Measurements from ENCODE around the gene GRAMD1A. TPM values are rescaled to one million over a fixed set of nuclear protein-coding genes. Genes with fewer than 3 reads are reported as not detected.

GRAMD1A gene
- total and polyA plus RNA-seq, 2 of the 8 experiments (the other 6 are each of a cell fraction or from before 2014, with no cell fraction given) = 113 to 154 TPM

DNA sequence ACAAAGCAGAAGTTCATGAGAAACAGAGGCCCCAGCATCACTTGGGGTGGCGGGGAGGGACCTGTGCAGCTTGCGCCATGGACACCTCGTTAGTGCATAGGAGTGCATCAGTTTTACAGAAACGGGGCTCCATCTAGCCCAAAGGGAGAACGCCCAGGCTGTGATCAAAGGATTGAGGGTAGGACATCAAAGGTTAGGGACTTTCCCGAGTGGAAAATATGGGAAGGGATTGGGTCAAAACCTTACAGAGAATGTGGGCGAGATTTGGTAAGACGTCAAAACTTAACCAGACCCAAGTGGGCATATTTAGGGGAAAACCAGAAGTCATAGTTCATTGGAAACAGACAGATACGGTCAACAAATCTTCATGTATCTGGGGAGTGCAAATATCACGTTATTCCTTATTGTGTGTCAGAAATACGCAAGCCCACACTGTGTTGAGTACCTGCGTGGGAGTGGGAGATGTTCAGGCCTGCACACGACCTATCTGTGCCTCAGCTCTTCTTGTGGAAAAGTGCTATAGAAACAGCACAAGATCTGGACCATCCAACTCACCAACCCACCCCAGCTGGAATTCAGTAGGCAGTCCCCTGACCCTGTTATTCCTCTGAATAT lies 9.4 kb upstream of the GRAMD1A start:
- no peaks in the 10 kb centered on the region for H3K27me3 ChIP-seq (replicated peaks in 1 of 4; ENCODE audit: control insufficient read depth in 3 of 4, extremely low read depth in 1 of 4, insufficient read depth in 3 of 4, low read length in 3 of 4)
- DNase-seq (ENCODE audit: low read depth in 1 of 2, low spot score in 2 of 2) (no peak), FAIRE-seq (no peak)
- H2AFZ ChIP-seq (ENCODE audit: low read length) = no peak overlapping the region
- no peaks in the 10 kb centered on the region for H4K20me1 ChIP-seq (replicated peaks in 1 of 2; ENCODE audit: control insufficient read depth in 1 of 2, insufficient read depth in 2 of 2, low read length in 2 of 2)
- no peak overlapping the region for H3K4me3 ChIP-seq (ENCODE audit: extremely low read depth in 1 of 4, insufficient read depth in 2 of 4, low read depth in 3 of 4, low read length in 4 of 4)
- H3K23ac ChIP-seq (ENCODE audit: insufficient read length) = no peak overlapping the region
- no peak overlapping the region for H3K56ac ChIP-seq (replicated peaks; ENCODE audit: insufficient read length, low read depth, low read length)
- no peak overlapping the region for H2BK120ac ChIP-seq (replicated peaks; ENCODE audit: low read depth, low read length)
- H2BK20ac ChIP-seq (ENCODE audit: low read length) = no peak overlapping the region
- WGBS, 2 experiments (ENCODE audit: extremely low coverage in 1 of 2, insufficient coverage in 1 of 2, insufficient read length in 1 of 2, insufficient replicate concordance in 2 of 2, low coverage in 1 of 2, low lambda C conversion rate in 2 of 2, missing lambda C conversion rate in 1 of 2) = 84% methylated on average over 13 of the region's 13 CpGs; no CpG with 5 or more reads in 1 of the 2 experiments
- no peak overlapping the region for H3K14ac ChIP-seq (ENCODE audit: insufficient read length)
- H2BK15ac ChIP-seq (ENCODE audit: low read length) = no peak overlapping the region
- H3K27ac ChIP-seq (ENCODE audit: low read depth, low read length) = no peak overlapping the region
- H4K5ac ChIP-seq (ENCODE audit: insufficient read length, low read depth, low read length) = no peak overlapping the region
- no peak overlapping the region for H3K4me2 ChIP-seq (ENCODE audit: insufficient read depth in 1 of 2, low read depth in 2 of 2, low read length in 2 of 2)
- CTCF ChIA-PET (ENCODE audit: partially characterized antibody) = interaction anchor here (0.6 to 1.7 kb wide), 3 partner anchors 152 to 1198 kb away, joined by 3 to 4 read pairs (median 3); no protein-coding TSS in a partner anchor
- peaks cover under 1 to 7% (median 2%) of the 10 kb centered on the region in 4 experiments; a peak in 6 of 7 replicates for H3K4me1 ChIP-seq (replicated peaks in 1 of 4; ENCODE audit: control insufficient read depth in 3 of 4, insufficient read depth in 4 of 4, low read length in 3 of 4)
- H4K91ac ChIP-seq (replicated peaks; ENCODE audit: insufficient read length, low read length) = no peak overlapping the region
- no peak overlapping the region for H2BK5ac ChIP-seq (ENCODE audit: low read depth, low read length)
- POLR2A ChIA-PET (ENCODE audit: partially characterized antibody) = interaction anchor here (0.6 to 1.7 kb wide), 2 partner anchors 9 to 38 kb away, joined by 3 to 4 read pairs; partner anchors contain the start of gene GRAMD1A
- H3K9ac ChIP-seq (replicated peaks in 1 of 4; ENCODE audit: extremely low read depth in 1 of 4, low read depth in 3 of 4, low read length in 3 of 4) = no peak overlapping the region
- H2BK12ac ChIP-seq (ENCODE audit: low read depth, low read length) = peak overlapping the region; percentile 20; the same call in 1 of the 2 replicates
- H2AK5ac ChIP-seq (ENCODE audit: low read depth, low read length) = no peak overlapping the region
- no peak overlapping the region for H4K8ac ChIP-seq (ENCODE audit: extremely low read depth, insufficient read depth, low read length)
- H3K23me2 ChIP-seq (ENCODE audit: low read depth, low read length) = no peaks in the 10 kb centered on the region
- H3K9me3 ChIP-seq (ENCODE audit: insufficient read depth in 2 of 2, low read depth in 1 of 2, low read length in 1 of 2) = no peaks in the 10 kb centered on the region
- H3K36me3 ChIP-seq (ENCODE audit: control insufficient read depth in 2 of 4, insufficient read depth in 4 of 4, low read length in 3 of 4) = no peaks in the 10 kb centered on the region
- no peak overlapping the region for H3K4ac ChIP-seq (replicated peaks; ENCODE audit: insufficient read length, low read depth, low read length)
- no peaks in the 10 kb centered on the region for H3K79me2 ChIP-seq (ENCODE audit: control insufficient read depth in 1 of 2, insufficient read depth in 2 of 2, low read length in 2 of 2)
- no peaks in the 10 kb centered on the region for H3K79me1 ChIP-seq (ENCODE audit: low read depth, low read length)
- no peak overlapping the region for H3K18ac ChIP-seq (ENCODE audit: extremely low read depth, low read length)
- TF ChIP-seq, protein P1, sequence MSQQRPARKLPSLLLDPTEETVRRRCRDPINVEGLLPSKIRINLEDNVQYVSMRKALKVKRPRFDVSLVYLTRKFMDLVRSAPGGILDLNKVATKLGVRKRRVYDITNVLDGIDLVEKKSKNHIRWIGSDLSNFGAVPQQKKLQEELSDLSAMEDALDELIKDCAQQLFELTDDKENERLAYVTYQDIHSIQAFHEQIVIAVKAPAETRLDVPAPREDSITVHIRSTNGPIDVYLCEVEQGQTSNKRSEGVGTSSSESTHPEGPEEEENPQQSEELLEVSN (IDR thresholded peaks at IDR 0.05) = no peak
- TF ChIP-seq POLR2AphosphoS5 (IDR thresholded peaks at IDR 0.05; ENCODE audit: low read depth, low read length) = no peak
- no peak for TF ChIP-seq ASH2L (IDR thresholded peaks at IDR 0.05; ENCODE audit: low read length)
- no peak for TF ChIP-seq PHF8 (conservative IDR thresholded peaks at IDR 0.05; ENCODE audit: low read depth, low read length)
- no peak for TF ChIP-seq SAP30 (IDR thresholded peaks at IDR 0.05; ENCODE audit: insufficient read depth, insufficient replicate concordance, low read length)
- TF ChIP-seq EZH2 (IDR thresholded peaks at IDR 0.05; ENCODE audit: low read depth, low read length, severe bottlenecking) = no peak
- no peak for TF ChIP-seq KDM5A (IDR thresholded peaks at IDR 0.05; ENCODE audit: low read length)
- TF ChIP-seq RNF2 (IDR thresholded peaks at IDR 0.05; ENCODE audit: borderline replicate concordance, low read depth, low read length, missing control alignments, poor library complexity, severe bottlenecking) = no peak
- no peak for TF ChIP-seq ZNF274 (IDR thresholded peaks at IDR 0.05; ENCODE audit: borderline replicate concordance, extremely low read depth, low read length)
- TF ChIP-seq TCF12 (IDR thresholded peaks at IDR 0.05; ENCODE audit: low read depth, low read length) = no peak
- TF ChIP-seq RFX5 (IDR thresholded peaks at IDR 0.05; ENCODE audit: borderline replicate concordance, low read depth, low read length) = no peak
- TF ChIP-seq EGR1 (IDR thresholded peaks at IDR 0.05; ENCODE audit: borderline replicate concordance, low read depth, low read length) = no peak

All from H1 (cell line).